GM12872 (cell line): ENCODE data around the gene INF2.

ENCODE experiments used
- CTCF ChIP-seq: IDR thresholded peaks from 3 replicates; pipeline ENCODE4 v1.5.1; 2011; ENCODE audit warnings: low read depth, mild to moderate bottlenecking, low read length, moderate library complexity; ENCODE audit not compliant: insufficient read depth

Gene INF2

GRCh38 chr14:104758981-104759969 lies 69.9 kb downstream of the INF2 start:
- TF ChIP-seq CTCF = no peak

- TF ChIP-seq CTCF = no peak
These were observed 76.1 kb downstream of the INF2 start for GRCh38 chr14:104765517-104765916.

- TF ChIP-seq CTCF = no peak
These were observed 76.9 kb downstream of the INF2 start for GRCh38 chr14:104766256-104766862.

GRCh38 chr14:104766863-104767633 lies 77.6 kb downstream of the INF2 start:
- no peak for TF ChIP-seq CTCF

- no peak for TF ChIP-seq CTCF
These were observed 78.2 kb downstream of the INF2 start for GRCh38 chr14:104767634-104767918.

GRCh38 chr14:104768437-104769323 lies 79.3 kb downstream of the INF2 start:
- TF ChIP-seq CTCF = peak; percentile 93
